HT-29 (cell line): ENCODE results near the gene SDR42E1. TPM values are rescaled to one million over a fixed set of nuclear protein-coding genes. Genes with fewer than 3 reads are reported as not detected.
A peak's percentile ranks its signal among the peaks of the same experiment; 100 is the strongest.

Experiments used
- DNase-seq: peaks from one replicate; pipeline ENCODE4 v3.0.0-alpha.2; 2015; ENCODE audit warnings: low spot score
- total RNA-seq: library from RNA; depleted of rRNA; stranded (reverse); fragments of >200 nt; shearing (Covaris generic); gene quantifications from 2 replicates; pipeline ENCODE4 v1.2.3, GENCODE V29; 2014; rRNA removed

SDR42E1 gene
- total RNA-seq, 1 experiment from 2014 or later, result 10.2 TPM

DNA sequence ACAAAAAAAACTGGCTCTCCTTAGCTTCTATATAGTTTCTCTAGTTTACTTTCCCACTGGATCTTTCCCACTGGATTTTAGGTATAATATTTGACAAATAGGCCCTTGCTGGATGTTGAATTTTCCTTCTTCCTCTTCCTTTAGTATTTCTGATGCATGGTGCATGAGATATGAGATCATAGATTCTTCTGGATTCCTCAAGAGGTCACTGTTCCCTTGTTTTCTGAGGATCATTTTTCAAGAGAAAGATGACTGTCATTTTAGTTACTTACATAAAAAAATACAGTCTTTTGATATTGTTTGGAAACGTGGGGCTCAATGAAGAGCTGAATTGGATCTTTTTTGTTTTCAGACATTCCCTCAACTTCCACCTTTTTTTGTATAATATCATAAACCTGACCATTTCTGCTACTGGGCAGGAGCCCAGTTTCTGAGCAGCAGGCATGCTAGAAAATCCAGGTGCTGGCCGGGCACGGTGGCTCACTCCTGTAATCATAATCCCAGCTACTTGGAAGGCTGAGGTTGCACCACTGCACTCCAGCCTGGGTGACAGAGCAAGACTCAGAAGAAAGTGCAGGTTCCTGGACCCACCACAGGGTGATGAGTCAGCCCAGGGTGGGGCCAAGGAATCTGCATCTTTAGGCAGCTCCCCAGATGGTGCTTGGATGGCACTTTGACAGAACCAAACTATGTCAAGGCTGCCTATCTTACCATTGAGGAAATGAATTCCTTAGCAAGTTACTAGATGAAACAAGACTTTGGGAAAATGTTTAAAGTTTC, 70.3 kb downstream of the SDR42E1 start:
- peak; percentile 73 for DNase-seq

GRCh38 chr16:81939164-81940056, 71.9 kb downstream of the SDR42E1 start:
- peak; percentile 53 for DNase-seq

Other genes starting within 250 kb of the SDR42E1 start
- 1.6 and 3.0 TPM in 2 replicates for gene PLCG2, start 232.2 kb downstream of the SDR42E1 start, total RNA-seq
- 39.0 and 40.8 TPM in 2 replicates for gene HSD17B2, start 23.8 kb upstream of the SDR42E1 start, total RNA-seq
- 15.7 and 16.8 TPM in 2 replicates for gene MPHOSPH6, start 158.8 kb upstream of the SDR42E1 start, total RNA-seq